Measurements from ENCODE around the gene AKIRIN2. TPM values are rescaled to one million over a fixed set of nuclear protein-coding genes. Genes with fewer than 3 reads are reported as not detected.

Gene AKIRIN2
- total RNA-seq, 1 donor from 2014 or later, result 65.4 TPM

GRCh38 chr6:87637106-87637505, 64.9 kb downstream of the AKIRIN2 start:
- Mint-ChIP-seq H3K36me3 (ENCODE audit: low read depth, unreplicated experiment) (no peaks in the 10 kb centered on the region), H3K9me3 (ENCODE audit: unreplicated experiment) (no peaks in the 10 kb centered on the region), H3K4me1 (ENCODE audit: low read depth, unreplicated experiment) (no peaks in the 10 kb centered on the region), H3K27ac (ENCODE audit: unreplicated experiment) (no peak overlapping the region), H3K4me3 (ENCODE audit: unreplicated experiment) (no peak overlapping the region), H3K27me3 (ENCODE audit: low read depth, unreplicated experiment) (no peaks in the 10 kb centered on the region)
- Histone ChIP-seq H3K9ac (ENCODE audit: low read length) (no peak overlapping the region), H3K27me3 (ENCODE audit: insufficient read depth, low read length) (no peaks in the 10 kb centered on the region), H3K9me3 (ENCODE audit: insufficient read depth, low read depth, low read length) (no peaks in the 10 kb centered on the region), H3K36me3 (ENCODE audit: insufficient read depth, low read length) (peaks cover 15% of the 10 kb centered on the region), H2AFZ (ENCODE audit: low read depth, low read length) (no peak overlapping the region), H3K27ac (ENCODE audit: low read depth, low read length) (no peak overlapping the region), H4K20me1 (ENCODE audit: insufficient read depth, low read length) (no peaks in the 10 kb centered on the region), H3K79me2 (ENCODE audit: insufficient read depth, low read length) (no peaks in the 10 kb centered on the region), H3K4me1 (ENCODE audit: insufficient read depth, low read length) (no peaks in the 10 kb centered on the region), H3K4me2 (ENCODE audit: low read length) (no peak overlapping the region), H3K4me3 (ENCODE audit: insufficient read depth, low read depth, low read length) (no peak overlapping the region)
- TF ChIP-seq EZH2 (IDR thresholded peaks at IDR 0.05; ENCODE audit: insufficient read depth, low read length), result no peak
- no peak for TF ChIP-seq CTCF (IDR thresholded peaks at IDR 0.05; ENCODE audit: insufficient read depth, low read depth, low read length)
- no peak for FAIRE-seq
- no peak for DNase-seq (ENCODE audit: low read depth)

GRCh38 chr6:87636315-87636714, 65.7 kb downstream of the AKIRIN2 start:
- H3K4me1 Mint-ChIP-seq (ENCODE audit: low read depth, unreplicated experiment), result no peaks in the 10 kb centered on the region
- no peaks in the 10 kb centered on the region for H3K36me3 Mint-ChIP-seq (ENCODE audit: low read depth, unreplicated experiment)

More at GRCh38 chr6:87636315-87636714, 65.7 kb downstream of the AKIRIN2 start:
- FAIRE-seq (no peak), DNase-seq (ENCODE audit: low read depth) (no peak)
- no peaks in the 10 kb centered on the region for H4K20me1 ChIP-seq (ENCODE audit: insufficient read depth, low read length)
- H3K79me2 ChIP-seq (ENCODE audit: insufficient read depth, low read length), result no peaks in the 10 kb centered on the region
- Mint-ChIP-seq H3K27me3 (ENCODE audit: low read depth, unreplicated experiment) (no peaks in the 10 kb centered on the region), H3K4me3 (ENCODE audit: unreplicated experiment) (no peak overlapping the region), H3K27ac (ENCODE audit: unreplicated experiment) (no peak overlapping the region), H3K9me3 (ENCODE audit: unreplicated experiment) (no peaks in the 10 kb centered on the region)
- H3K27ac ChIP-seq (ENCODE audit: low read depth, low read length), result no peak overlapping the region
- H3K36me3 ChIP-seq (ENCODE audit: insufficient read depth, low read length), result peaks cover 16% of the 10 kb centered on the region
- TF ChIP-seq CTCF (IDR thresholded peaks at IDR 0.05; ENCODE audit: insufficient read depth, low read depth, low read length) (no peak), EZH2 (IDR thresholded peaks at IDR 0.05; ENCODE audit: insufficient read depth, low read length) (no peak)
- H3K9me3 ChIP-seq (ENCODE audit: insufficient read depth, low read depth, low read length), result no peaks in the 10 kb centered on the region
- H3K4me3 ChIP-seq (ENCODE audit: insufficient read depth, low read depth, low read length), result no peak overlapping the region
- H3K4me1 ChIP-seq (ENCODE audit: insufficient read depth, low read length), result no peaks in the 10 kb centered on the region
- H2AFZ ChIP-seq (ENCODE audit: low read depth, low read length), result no peak overlapping the region
- H3K4me2 ChIP-seq (ENCODE audit: low read length), result no peak overlapping the region
- H3K9ac ChIP-seq (ENCODE audit: low read length), result no peak overlapping the region
- H3K27me3 ChIP-seq (ENCODE audit: insufficient read depth, low read length), result no peaks in the 10 kb centered on the region
